ENCODE results near the gene ZNF519.

The ZNF519 gene

DNA sequence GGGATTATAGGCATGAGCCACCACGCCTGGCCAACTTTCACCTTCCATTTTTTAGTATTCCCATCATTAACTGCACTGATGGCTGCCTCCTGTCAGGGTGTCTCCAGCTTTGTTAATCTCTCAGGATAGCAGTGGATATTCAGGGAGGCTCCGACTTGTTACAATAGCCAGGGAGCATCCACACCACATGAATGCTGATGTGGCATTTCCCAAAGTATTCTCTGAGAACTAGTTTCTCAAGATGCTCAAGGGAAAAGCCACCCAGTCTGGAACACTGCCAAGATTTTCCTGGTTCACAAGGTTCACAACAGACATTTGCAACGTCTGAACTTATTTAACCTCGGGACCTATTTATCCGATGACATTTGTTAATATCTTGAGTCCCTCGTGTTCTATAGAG, 33.8 kb downstream of the ZNF519 start:
- no peak for DNase-seq (ENCODE audit: low read depth)

GRCh38 chr18:14097761-14098160, 34.5 kb downstream of the ZNF519 start:
- DNase-seq (ENCODE audit: low read depth): no peak

DNA sequence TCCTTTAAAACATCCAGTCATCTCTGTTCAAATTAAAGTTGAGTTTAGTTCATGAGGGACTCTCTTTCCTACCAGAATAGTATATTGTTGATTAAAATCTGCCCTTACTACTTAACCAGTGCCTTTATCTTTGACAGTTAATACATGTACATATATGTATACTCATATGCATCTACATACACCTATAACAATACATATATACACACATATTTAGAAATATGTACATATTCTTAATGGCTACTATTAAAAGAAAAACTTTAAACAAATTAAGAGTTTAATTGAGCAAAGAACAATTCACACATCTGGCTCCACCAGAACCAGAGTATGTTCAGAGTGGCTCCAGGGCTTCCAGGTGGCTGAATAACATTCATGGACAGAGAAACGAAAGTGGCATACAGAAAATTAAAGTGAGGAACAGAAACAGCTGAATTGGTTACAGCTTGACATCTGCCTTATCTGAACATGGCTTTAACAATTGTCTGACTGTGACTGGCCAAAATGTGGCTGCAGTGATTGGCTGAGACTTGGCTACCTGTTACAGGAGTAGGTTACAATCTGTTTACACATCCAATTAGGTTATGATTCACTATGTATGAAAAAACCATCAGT, 38.8 kb downstream of the ZNF519 start:
- no peak for DNase-seq (ENCODE audit: low read depth)

DNA sequence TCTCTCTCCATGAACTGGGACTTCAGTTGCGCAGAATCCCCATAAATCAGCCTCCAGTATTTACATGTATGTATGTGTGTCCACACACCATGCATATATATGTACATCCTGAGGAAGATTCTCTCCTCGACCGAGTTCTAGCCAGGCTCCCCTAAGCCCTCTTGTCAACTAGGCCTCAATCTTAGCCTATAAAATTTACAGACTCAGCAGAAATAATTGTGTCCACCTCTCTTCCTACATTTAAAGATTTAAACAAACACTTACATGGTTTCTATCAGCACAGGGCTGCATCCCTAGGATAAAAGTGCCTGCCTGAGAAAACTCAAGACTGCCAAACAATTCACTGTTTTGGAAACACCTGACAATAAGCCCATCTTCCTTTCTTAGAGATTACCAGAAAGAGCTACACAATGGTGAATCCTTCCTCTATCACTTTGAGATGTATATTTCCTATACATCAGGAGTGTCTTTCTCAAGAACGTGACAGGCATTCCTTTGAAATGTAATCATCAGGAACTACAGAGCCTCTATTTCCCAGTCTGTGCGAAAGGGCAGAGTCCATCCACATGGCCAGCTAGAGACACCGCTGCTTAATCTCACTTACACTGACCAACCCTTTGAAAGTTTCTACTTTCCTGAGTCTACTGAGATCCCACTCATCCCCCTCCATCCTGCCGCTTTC, 39.5 kb downstream of the ZNF519 start:
- no peak for DNase-seq (ENCODE audit: low read depth)

GRCh38 chr18:14089781-14090180, 42.5 kb downstream of the ZNF519 start:
- DNase-seq (ENCODE audit: low read depth): no peak

GRCh38 chr18:14089191-14089590, 43.0 kb downstream of the ZNF519 start:
- DNase-seq (ENCODE audit: low read depth): no peak

DNA sequence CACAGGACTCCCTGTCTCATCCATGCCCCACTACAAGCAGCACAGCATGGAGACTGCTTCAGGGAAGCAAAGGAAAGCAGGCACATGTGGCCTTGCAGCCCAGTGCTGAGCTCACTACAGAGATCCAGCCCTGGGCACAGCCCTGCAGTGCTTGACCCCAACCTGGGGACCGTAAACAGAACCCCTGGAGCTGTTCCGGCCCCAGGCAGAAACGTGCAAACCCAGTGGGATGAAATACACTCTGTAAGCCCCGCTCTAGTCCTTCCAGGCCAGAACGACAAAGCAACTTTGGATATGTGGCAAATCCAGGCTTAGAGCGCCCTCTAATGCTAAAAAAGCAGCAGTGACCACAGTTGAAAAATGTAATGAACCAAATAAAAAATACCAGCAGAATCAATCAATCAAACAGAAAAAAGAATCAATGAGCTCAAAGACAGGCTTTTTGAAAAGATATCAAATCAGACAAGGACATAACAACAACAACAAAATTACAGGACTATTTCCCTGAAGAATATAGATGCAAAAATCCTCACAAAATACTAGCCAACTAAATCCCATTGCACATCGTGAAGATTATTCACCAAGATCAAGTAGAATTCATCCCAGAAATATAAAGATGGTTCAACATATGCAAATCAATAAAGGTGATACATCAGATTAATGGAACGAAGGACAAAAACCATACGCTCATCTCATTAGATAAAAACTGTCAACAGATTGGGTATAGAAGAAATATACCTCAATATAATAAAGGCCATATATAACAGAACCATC, 45.6 kb downstream of the ZNF519 start:
- peak; percentile 45 for DNase-seq (ENCODE audit: low read depth)

DNA sequence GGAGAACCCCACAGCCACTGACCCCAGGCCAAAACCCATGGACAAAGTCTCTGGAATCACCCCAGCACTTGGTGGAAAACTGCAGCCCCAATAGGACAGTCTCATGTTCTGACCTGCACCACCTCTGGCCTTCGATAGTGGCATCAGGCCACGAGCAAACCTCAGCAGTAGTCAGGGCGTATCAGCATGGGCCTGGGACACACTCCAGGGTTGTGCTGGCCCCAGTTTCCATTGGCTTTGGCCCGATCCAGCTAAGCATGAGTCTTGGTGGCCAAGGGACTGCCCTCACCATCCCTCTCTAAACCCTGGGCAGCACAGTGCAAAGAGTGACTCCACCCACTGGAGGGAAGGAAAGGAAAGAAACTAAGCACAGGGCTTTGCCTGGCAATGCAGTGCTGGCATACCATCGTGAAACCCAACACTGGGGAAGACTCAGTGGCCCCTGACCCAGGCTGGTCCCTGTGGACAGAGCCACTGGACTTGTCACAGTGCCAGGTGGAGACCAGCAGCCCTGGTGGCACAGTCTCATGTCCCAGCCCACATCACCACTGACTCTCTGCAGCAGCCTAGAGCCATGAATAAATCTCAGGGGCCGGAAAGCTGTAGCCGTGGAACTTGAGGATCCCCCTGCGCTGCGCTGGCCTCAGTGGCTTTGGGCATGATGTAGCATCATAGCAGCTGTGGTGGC, 46.3 kb downstream of the ZNF519 start:
- DNase-seq (ENCODE audit: low read depth): peak; percentile 4

DNA sequence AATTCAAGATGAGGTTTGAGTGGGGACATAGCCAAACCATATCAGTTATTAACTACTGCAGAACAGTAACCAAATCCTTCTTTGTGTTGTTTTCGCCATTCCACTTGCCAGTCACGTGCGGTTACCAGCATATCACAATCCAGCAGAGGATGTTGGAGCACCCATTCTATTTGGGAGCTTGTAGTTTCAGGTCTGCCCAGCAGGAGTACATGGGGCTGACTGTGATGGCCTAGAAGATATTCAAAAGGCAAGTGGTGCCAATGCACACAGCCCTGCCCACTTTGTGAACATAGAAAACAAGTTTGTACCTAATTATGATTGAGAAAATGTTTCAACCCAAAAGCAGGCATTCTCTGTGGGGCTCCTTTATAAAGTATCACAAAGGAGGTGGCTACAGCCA, 57.0 kb downstream of the ZNF519 start:
- no peak for DNase-seq (ENCODE audit: low read depth)

DNA sequence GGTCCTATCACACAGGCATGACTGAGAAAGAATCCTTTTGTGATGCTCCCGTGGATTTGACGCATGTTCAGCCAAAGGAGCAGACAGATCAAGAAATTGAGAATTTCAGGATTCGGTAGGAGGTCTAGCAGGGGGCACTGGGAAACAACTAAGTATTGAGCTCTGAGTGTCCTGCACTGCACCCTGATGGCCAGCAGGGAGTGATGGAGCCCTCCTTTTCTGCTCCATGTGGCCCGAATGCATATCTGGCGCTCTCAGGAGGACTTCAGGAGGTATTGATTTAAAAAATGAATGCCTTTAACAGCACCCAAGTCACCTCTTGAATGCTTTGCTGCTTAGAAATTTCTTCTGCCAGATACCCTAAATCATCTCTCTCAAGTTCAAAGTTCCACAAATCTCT, 58.0 kb downstream of the ZNF519 start:
- DNase-seq (ENCODE audit: low read depth): no peak

DNA sequence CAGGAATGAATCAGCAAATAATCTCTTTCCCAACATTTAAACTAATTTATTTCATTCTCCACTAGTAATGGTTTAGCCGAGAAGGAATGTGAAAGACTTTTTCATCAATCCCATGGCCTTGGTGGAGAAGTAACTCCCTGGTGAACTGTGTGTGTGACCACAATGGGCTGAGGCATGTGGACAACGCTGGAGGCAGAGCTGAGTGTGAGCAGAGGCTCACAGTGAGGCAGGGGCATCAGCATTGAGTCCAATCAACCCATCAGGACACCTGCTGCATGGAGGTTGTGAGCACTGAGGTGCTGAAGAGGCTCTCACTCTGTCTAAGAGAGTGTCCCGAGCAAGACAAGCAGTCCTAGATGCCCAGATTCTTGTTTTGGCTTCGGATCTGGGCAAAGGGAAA, 78.6 kb downstream of the ZNF519 start:
- DNase-seq (ENCODE audit: low read depth): no peak
